Spleen (tissue), 11 donors: ENCODE data around the gene SRRM2. TPM values are rescaled to one million over a fixed set of nuclear protein-coding genes. Genes with fewer than 3 reads are reported as not detected.
A peak's percentile ranks its signal among the peaks of the same experiment; 100 is the strongest.

Source experiments
- DNase-seq: peaks from one replicate; pipeline ENCODE4 v3.0.0-alpha.2; 2020
- H3K27ac ChIP-seq, 8 donors: fragments of 200-600 bp; sonication (generic) in 7 of 8; 1 replicate in 4 of 8; 2 replicates in 4 of 8; pipeline versions ENCODE4 v1.5.0 to v1.8.0; 2016 to 2021; ENCODE audit warnings: inconsistent platforms in 4 of 8, mild to moderate bottlenecking in 4 of 8, moderate library complexity in 1 of 8
- H3K27me3 ChIP-seq, 7 donors: fragments of 200-600 bp; sonication (generic) in 6 of 7; replicated peaks in 1 of 7; 1 replicate in 4 of 7; 2 replicates in 3 of 7; pipeline versions ENCODE4 v1.5.0 to v1.8.0; 2016 to 2021; ENCODE audit warnings: inconsistent platforms in 3 of 7, mild to moderate bottlenecking in 1 of 7
- H3K36me3 ChIP-seq, 6 donors: fragments of 200-600 bp; sonication (generic) in 5 of 6; 1 replicate in 4 of 6; 2 replicates in 2 of 6; pipeline versions ENCODE4 v1.5.0 to v1.8.0; 2016 to 2021; ENCODE audit warnings: inconsistent platforms in 2 of 6
- H3K4me1 ChIP-seq, 6 donors: fragments of 200-600 bp; sonication (generic) in 5 of 6; 1 replicate in 3 of 6; 2 replicates in 3 of 6; pipeline versions ENCODE4 v1.5.0 to v1.8.0; 2016 to 2021; ENCODE audit warnings: inconsistent platforms in 3 of 6
- H3K4me3 ChIP-seq, 8 donors: fragments of 200-600 bp; sonication (generic) in 7 of 8; 1 replicate in 4 of 8; 2 replicates in 4 of 8; pipeline versions ENCODE4 v1.5.0 to v1.8.0; 2016 to 2021; ENCODE audit warnings: inconsistent platforms in 4 of 8, mild to moderate bottlenecking in 4 of 8, moderate library complexity in 2 of 8
- H3K9me3 ChIP-seq, 8 donors: fragments of 200-600 bp; sonication (generic) in 7 of 8; 1 replicate in 4 of 8; 2 replicates in 4 of 8; pipeline versions ENCODE4 v1.5.0 to v1.8.0; 2016 to 2021; ENCODE audit warnings: inconsistent platforms in 4 of 8
- CTCF ChIP-seq, 11 experiments: fragments of 200-600 bp in 7 of 11; fragments of 450-650 bp in 4 of 11; sonication (generic) in 4 of 11; IDR thresholded peaks in 8 of 11; conservative IDR thresholded peaks in 3 of 11; 1 replicate in 7 of 11; 2 replicates in 4 of 11; pipeline versions ENCODE4 v1.4.0 to v1.8.0; 2016 to 2021; ENCODE audit warnings: antibody characterized with exemption in 11 of 11, inconsistent platforms in 4 of 11, mild to moderate bottlenecking in 1 of 11
- POLR2A ChIP-seq, 3 donors: fragments of 450-650 bp; IDR thresholded peaks; one replicate each; pipeline ENCODE4 v1.5.1; 2017; ENCODE audit warnings: antibody characterized with exemption in 3 of 3, mild to moderate bottlenecking in 1 of 3
- POLR2AphosphoS5 ChIP-seq, 3 donors: sonication (generic); formaldehyde crosslinking; IDR thresholded peaks; one replicate each; pipeline ENCODE4 v1.5.1; 2017; ENCODE audit warnings: antibody characterized with exemption in 3 of 3
- WGBS, 5 donors: extraction: QIAGEN DNeasy Blood & Tissue Kit in 3 of 5; methylation state at CpG; one replicate each; pipeline versions ENCODE4 v1.1.5 to v1.1.7; 2013 to 2018; 5-methylcytosine and 5-hydroxymethylcytosine counted together
- intact Hi-C: fragments of 100-400 bp; cut with DNase I; formaldehyde crosslinking; loops from one replicate; pipeline ENCODE4 v1.15.0; 2023; ENCODE audit warnings: low total_unique reads
- polyA plus RNA-seq, 3 donors: library from polyadenylated mRNA; stranded (reverse); fragments of 200-250 nt; gene quantifications; one replicate each; pipeline ENCODE4 v1.2.1, GENCODE V29; 2013
- total RNA-seq, 7 donors: library from RNA; depleted of rRNA in 3 of 7; stranded (reverse); fragments of >200 nt in 3 of 7; fragmentation: NEBNext Ultra II Directional in 4 of 7; extraction: Animal tissue kit (Norgen Biotek cat#: 25700) in 4 of 7; gene quantifications; one replicate each; pipeline versions ENCODE4 v1.1.0 to v1.2.1, GENCODE V29; 2016 to 2021
- donor health status: healthy with polysubstance abuse.
- donor health status: DM: no; HTN: no; CAD: no; lungs with moderate emphysema.
- donor health status: DM: no; HTN: no; CAD: no.
- donor health status: Bipolar disorder and iron deficiency.
- donor health status: healthy.
- donor health status: DM: no; HTN: no; CAD: no.
- donor health status: DM: yes; HTN: yes; CAD: no.

The SRRM2 gene
- total and polyA plus RNA-seq, 10 donors, result 239 to 1,169 (median 839) TPM

DNA sequence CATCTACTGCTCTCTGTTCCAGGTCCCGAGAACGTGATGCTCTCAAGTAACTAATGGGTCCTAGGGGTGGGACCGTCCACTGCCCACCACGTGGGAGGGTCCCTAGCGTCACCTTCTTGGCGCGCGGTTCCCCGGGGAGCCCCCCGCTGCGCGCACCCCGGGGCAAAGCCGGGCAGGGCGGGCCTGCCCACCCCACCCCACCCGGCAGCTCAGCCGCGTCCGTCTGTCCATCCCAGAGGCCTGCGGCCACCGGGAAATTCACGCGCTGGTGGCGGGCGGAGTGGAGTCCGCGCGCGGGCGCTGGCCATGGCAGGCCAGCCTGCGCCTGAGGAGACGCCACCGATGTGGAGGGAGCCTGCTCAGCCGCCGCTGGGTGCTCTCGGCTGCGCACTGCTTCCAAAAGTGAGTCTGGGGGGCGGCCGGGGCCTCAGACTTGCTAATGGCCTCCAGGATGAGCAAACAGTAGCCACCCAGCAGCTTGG lies 46.3 kb downstream of the SRRM2 start:
- Histone ChIP-seq H3K4me3 (no peak overlapping the region), H3K4me1 (peaks cover 0 to 11% (median 0%) of the 10 kb centered on the region in 6 donors), H3K9me3 (peaks cover 0 to 11% (median 5%) of the 10 kb centered on the region in 8 donors), H3K36me3 (no peaks in the 10 kb centered on the region), H3K27me3 (peaks cover 0 to 40% (median 7%) of the 10 kb centered on the region in 7 donors), H3K27ac (no peak overlapping the region)
- TF ChIP-seq POLR2A (IDR thresholded peaks at IDR 0.05), result no peak
- TF ChIP-seq POLR2AphosphoS5 (IDR thresholded peaks at IDR 0.05), result no peak
- no peak for TF ChIP-seq CTCF (IDR thresholded peaks at IDR 0.05 in 8 of 11, conservative IDR thresholded peaks at IDR 0.05 in 3 of 11)
- DNase-seq, result peak; percentile 22
- intact Hi-C loops, result no loop called here
- 77 to 91% (median 83%) methylated on average over 9 to 39 of the region's 39 CpGs for WGBS, 5 donors

DNA sequence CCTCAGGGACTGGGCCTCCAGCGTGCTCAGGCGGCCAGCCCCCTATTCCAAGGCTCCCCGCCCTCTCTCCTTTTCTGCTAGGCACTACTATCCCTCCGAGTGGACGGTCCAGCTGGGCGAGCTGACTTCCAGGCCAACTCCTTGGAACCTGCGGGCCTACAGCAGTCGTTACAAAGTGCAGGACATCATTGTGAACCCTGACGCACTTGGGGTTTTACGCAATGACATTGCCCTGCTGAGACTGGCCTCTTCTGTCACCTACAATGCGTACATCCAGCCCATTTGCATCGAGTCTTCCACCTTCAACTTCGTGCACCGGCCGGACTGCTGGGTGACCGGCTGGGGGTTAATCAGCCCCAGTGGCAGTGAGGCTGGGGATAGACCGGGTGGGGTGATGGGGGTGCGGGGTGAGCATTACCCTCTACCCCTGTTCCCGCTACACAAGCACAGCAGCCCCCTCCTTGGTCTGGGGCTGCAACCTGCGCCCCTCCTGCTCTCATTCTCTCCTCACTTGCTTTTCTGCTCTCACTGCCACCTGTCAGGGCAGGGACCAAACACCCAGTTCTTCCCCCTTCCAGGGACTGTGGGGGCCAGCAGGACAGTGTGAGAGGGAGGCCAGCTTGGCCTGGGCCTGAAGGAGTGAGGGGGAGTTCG lies 46.9 kb downstream of the SRRM2 start:
- Histone ChIP-seq H3K27me3 (peaks cover 0 to 41% (median 7%) of the 10 kb centered on the region in 7 donors), H3K27ac (no peak overlapping the region), H3K4me3 (no peak overlapping the region), H3K9me3 (peaks cover 0 to 17% (median 11%) of the 10 kb centered on the region in 8 donors), H3K36me3 (no peaks in the 10 kb centered on the region), H3K4me1 (peaks cover 0 to 5% (median 0%) of the 10 kb centered on the region in 6 donors)
- WGBS, 5 donors, result 83 to 96% (median 89%) methylated on average over 19 to 21 of the region's 21 CpGs
- TF ChIP-seq CTCF (IDR thresholded peaks at IDR 0.05 in 8 of 11, conservative IDR thresholded peaks at IDR 0.05 in 3 of 11), result no peak
- intact Hi-C loops, result no loop called here
- DNase-seq, result peak; percentile 45

DNA sequence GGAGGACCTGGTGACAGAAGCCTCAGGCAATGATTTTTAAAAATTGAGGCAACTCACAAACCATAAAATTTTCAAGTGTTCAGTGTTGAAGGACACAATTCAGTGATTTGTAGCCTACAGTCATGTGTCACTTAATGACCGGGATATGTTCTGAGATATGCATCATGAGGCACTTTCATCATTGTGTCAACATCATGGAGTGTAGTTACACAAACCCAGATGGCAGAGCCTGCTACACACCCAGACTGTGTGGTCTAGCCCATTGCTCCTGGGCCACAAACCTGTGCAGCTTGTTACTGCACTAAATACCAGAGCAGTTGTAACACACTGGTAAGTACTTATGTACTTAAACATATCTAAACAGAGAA lies 47.4 kb downstream of the SRRM2 start:
- Histone ChIP-seq H3K9me3 (peaks cover 0 to 22% (median 15%) of the 10 kb centered on the region in 8 donors), H3K36me3 (no peaks in the 10 kb centered on the region), H3K27me3 (peaks cover 0 to 46% (median 9%) of the 10 kb centered on the region in 7 donors), H3K27ac (no peak overlapping the region), H3K4me1 (peaks cover 0 to under 1% (median 0%) of the 10 kb centered on the region in 6 donors), H3K4me3 (no peak overlapping the region)
- intact Hi-C loops, result no loop called here
- TF ChIP-seq POLR2AphosphoS5 (IDR thresholded peaks at IDR 0.05), result no peak
- no peak for TF ChIP-seq CTCF (IDR thresholded peaks at IDR 0.05 in 8 of 11, conservative IDR thresholded peaks at IDR 0.05 in 3 of 11)
- TF ChIP-seq POLR2A (IDR thresholded peaks at IDR 0.05), result no peak
- DNase-seq, result peak; percentile 11
- 63 to 87% (median 72%) methylated on average over 1 of the region's 1 CpG for WGBS, 5 donors

GRCh38 chr16:2803545-2804195 lies 51.2 kb downstream of the SRRM2 start:
- H3K27me3 ChIP-seq, result peaks cover 0 to 32% (median 6%) of the 10 kb centered on the region in 7 donors
- no peaks in the 10 kb centered on the region for H3K4me1 ChIP-seq
- TF ChIP-seq POLR2A (IDR thresholded peaks at IDR 0.05) (no peak), POLR2AphosphoS5 (IDR thresholded peaks at IDR 0.05) (no peak)
- WGBS, 5 donors, result 73 to 85% (median 80%) methylated on average over 3 of the region's 3 CpGs
- no peak overlapping the region for H3K4me3 ChIP-seq
- DNase-seq, result no peak
- no peak overlapping the region for H3K27ac ChIP-seq
- intact Hi-C loops, result no loop called here
- no peaks in the 10 kb centered on the region for H3K36me3 ChIP-seq
- peaks cover 0 to 24% (median 15%) of the 10 kb centered on the region in 8 donors for H3K9me3 ChIP-seq
